HL-60 (cell line): ENCODE measurements around the gene AIFM3.

Source experiments
- CTCF ChIP-seq: IDR thresholded peaks from one replicate; pipeline ENCODE4 v1.5.1; 2011; ENCODE audit warnings: low read length, control low read depth, inconsistent platforms; ENCODE audit not compliant: insufficient read depth
- GABPA ChIP-seq: IDR thresholded peaks from 2 replicates; pipeline ENCODE4 v1.6.1; 2012; ENCODE audit warnings: low read depth
- POLR2AphosphoS5 ChIP-seq: IDR thresholded peaks from 2 replicates; pipeline ENCODE4 v1.6.1; 2012; ENCODE audit warnings: low read depth
- REST ChIP-seq: IDR thresholded peaks from 2 replicates; pipeline ENCODE4 v1.6.1; 2012; ENCODE audit warnings: low read depth; ENCODE audit not compliant: insufficient replicate concordance
- SPI1 ChIP-seq: IDR thresholded peaks from 2 replicates; pipeline ENCODE4 v1.6.1; 2012; ENCODE audit warnings: low read depth, mild to moderate bottlenecking, borderline replicate concordance

- TF ChIP-seq CTCF, result no peak
- TF ChIP-seq POLR2AphosphoS5, result no peak
- no peak for TF ChIP-seq REST
- no peak for TF ChIP-seq GABPA
- TF ChIP-seq SPI1, result no peak
Observed at GRCh38 chr22:20940186-20940651, 26.8 kb upstream of the AIFM3 start.
